GM21515 (cell line): Measurements from ENCODE around the gene SEMA6D.

Experiments used
- ATAC-seq: cut with Tn5 transposase; IDR thresholded peaks from one replicate; pipeline ENCODE4 v1.9.1; 2021; ENCODE audit not compliant: unreplicated experiment

SEMA6D gene, protein sequence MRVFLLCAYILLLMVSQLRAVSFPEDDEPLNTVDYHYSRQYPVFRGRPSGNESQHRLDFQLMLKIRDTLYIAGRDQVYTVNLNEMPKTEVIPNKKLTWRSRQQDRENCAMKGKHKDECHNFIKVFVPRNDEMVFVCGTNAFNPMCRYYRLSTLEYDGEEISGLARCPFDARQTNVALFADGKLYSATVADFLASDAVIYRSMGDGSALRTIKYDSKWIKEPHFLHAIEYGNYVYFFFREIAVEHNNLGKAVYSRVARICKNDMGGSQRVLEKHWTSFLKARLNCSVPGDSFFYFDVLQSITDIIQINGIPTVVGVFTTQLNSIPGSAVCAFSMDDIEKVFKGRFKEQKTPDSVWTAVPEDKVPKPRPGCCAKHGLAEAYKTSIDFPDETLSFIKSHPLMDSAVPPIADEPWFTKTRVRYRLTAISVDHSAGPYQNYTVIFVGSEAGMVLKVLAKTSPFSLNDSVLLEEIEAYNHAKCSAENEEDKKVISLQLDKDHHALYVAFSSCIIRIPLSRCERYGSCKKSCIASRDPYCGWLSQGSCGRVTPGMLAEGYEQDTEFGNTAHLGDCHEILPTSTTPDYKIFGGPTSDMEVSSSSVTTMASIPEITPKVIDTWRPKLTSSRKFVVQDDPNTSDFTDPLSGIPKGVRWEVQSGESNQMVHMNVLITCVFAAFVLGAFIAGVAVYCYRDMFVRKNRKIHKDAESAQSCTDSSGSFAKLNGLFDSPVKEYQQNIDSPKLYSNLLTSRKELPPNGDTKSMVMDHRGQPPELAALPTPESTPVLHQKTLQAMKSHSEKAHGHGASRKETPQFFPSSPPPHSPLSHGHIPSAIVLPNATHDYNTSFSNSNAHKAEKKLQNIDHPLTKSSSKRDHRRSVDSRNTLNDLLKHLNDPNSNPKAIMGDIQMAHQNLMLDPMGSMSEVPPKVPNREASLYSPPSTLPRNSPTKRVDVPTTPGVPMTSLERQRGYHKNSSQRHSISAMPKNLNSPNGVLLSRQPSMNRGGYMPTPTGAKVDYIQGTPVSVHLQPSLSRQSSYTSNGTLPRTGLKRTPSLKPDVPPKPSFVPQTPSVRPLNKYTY

DNA sequence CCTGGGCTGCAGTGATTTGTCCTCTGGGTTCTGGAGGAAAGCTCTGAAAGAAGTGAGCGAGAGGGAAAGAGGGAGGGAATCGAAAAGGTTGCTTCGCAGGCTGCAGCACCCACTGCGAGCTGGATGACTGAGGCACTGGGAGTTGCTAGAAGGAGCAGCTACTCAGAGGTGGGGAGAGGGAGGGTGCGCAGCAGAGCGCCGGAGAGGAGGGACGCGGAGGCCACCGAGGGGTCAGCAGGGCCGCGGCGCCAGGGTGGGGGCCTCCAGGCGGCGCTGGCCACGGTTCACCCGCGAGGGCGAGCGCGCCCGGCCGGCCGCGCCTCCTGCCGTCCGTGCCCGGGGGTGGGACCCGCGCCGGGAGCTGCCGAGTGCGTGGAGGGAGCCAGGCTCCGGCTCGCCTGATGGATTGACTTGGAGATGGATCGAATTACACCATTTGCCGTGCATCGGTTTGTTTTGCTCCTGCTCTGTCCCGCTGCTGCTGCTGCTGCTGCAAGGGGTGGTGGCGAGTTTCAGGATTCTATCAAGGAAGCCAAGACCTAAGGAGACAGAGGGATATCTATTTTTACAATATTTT lies at the start of gene SEMA6D:
Gene SEMA6D, plus strand, starts transcription at position 470 of the 577 bp plus-strand sequence. CDS start 42,294 bp downstream, outside the sequence.
- no peak for ATAC-seq

GRCh38 chr15:47669221-47669620 lies 48.1 kb upstream of the SEMA6D start:
- ATAC-seq, result no peak

- ATAC-seq, result no peak
Measured at GRCh38 chr15:47670365-47670764, 46.9 kb upstream of the SEMA6D start.

DNA sequence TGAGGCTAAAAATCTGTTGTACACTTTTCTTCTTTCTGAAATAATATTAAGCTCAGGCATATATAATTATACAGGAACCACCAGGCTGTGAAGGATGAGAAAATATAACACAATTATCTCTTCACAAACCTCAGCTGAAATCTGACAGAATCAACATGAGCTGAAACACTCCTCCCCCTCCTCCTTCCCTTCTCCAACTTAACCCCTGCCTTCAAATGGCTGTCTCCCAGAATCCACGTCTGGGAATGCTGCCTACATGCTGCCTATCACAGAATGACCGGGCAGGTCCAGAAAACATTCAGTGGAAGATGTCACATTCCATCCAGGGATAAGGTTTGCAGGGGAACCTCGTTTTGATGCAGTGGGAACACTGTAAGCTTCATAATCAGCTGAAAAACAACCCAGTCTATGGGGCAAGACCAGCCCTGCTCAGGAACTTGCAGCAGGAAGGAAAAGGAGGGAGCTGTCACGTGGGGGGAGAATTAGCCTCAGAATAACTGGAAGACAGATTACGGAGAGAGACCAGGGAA lies 44.0 kb upstream of the SEMA6D start:
- ATAC-seq, result no peak

DNA sequence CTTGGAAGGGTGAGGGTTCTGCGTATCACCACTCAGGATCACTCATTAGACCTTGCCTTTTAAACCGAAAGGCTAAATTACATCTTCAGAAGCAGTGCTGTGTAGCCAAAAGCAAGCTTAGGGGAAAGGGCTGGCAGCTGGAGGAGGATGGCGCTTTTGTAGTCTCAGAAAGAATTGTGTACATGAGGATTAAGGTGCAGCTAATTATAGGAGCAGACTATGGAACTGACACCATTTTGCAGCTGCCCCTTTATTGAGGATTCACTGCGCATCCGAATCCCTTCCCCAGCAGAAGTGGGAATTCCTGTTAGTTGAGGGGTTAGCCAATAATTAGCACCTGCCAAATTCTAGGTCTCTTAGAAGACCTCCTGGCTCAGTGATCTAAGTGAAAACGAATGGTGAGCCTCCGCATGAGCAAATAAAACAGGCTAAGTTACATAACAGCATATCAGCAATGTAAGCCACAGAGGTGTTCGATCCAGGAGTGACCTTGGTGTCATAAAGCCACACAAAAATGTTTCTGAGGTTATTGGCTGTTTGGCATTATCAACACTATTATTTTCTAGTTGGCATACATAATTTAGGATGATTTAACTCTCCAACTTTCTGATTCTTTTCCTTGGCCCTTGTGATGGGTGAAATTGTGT lies 42.6 kb upstream of the SEMA6D start:
- ATAC-seq, result no peak

DNA sequence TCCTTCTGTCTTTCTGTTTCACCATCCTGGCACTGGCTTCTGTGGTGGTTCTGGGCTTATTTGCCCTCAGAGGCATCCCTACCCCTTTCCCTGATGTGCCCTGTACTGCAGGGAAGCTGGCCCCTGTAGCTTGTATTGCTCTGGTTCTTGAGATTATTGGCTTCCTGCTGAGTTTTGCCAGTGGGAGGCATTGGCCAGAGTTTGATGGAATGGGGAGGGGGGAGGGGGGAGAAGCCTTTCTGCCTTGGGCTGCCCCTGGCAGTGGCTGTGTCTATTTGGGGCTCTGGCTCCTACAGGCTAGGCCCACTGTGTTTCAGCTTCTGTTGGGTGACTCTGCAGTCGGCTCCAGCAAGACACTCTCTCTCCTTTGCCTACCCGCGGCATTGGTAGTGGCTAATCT lies 41.6 kb upstream of the SEMA6D start:
- ATAC-seq, result no peak

DNA sequence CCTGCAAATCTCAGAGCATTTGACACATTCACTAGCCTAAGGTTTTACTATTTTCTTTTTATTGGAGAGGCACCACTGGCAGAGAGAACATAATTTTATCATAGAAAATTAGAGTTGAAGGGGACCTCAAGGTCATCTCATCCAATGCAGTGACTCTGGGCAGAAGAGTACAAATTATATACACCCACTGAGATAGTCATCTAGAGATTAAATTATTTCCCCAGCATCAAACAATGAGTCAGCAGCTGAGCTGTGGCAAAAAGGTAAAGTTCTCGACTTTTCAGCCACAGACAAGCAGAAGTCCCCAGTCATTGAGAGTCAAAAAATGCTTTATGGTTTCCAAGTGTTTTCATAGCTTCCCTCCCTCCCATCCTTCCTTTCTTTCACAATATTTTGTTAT lies 39.3 kb upstream of the SEMA6D start:
- no peak for ATAC-seq

GRCh38 chr15:47682661-47683060 lies 34.6 kb upstream of the SEMA6D start:
- ATAC-seq, result no peak

- ATAC-seq, result no peak
Measured at GRCh38 chr15:47685141-47685870, 32.0 kb upstream of the SEMA6D start.

DNA sequence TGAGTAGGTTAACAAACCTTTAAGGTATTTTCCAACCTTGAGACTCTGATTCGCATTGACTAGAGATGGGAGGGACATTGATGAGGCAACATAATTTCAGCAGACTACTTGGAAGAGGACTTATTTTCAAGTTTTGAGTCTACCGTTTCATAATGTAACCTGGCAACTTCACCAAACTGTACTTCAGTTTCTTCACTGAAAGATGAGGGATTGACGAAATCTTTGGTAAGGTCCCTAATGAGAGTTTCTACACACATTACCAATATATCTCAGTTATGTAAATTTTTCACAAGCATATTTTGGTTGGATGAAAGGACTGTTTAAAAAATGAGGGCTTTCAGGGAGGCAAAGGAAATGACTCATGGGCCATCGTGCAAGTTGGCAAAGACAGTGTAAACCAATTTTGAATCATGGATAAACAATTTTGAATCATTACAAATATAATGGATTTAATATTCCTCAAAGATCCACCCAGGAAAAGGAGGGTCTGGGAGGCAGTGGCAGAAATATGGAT lies 28.7 kb upstream of the SEMA6D start:
- ATAC-seq, result no peak

GRCh38 chr15:47689660-47690059 lies 27.6 kb upstream of the SEMA6D start:
- no peak for ATAC-seq

GRCh38 chr15:47691882-47692281 lies 25.4 kb upstream of the SEMA6D start:
- no peak for ATAC-seq

DNA sequence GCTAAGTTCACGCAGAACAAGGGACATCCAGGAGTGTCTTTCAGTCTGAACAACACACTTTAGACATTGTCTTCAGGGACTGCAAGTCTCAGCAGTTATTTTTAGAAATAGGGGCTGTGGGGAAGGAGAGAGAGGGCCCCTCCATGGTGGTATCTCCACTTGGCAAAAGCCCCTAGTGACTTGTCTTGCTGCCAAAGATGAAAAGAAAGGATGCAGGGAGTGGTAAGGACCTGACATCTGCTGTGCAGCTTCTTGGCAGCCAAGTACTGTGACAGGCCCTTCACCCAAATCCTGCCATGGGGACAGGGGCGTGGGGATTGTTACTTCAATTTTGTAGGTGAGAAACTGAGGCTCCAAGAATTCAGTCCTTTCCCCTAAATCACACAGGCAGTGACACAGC lies 21.0 kb upstream of the SEMA6D start:
- no peak for ATAC-seq

DNA sequence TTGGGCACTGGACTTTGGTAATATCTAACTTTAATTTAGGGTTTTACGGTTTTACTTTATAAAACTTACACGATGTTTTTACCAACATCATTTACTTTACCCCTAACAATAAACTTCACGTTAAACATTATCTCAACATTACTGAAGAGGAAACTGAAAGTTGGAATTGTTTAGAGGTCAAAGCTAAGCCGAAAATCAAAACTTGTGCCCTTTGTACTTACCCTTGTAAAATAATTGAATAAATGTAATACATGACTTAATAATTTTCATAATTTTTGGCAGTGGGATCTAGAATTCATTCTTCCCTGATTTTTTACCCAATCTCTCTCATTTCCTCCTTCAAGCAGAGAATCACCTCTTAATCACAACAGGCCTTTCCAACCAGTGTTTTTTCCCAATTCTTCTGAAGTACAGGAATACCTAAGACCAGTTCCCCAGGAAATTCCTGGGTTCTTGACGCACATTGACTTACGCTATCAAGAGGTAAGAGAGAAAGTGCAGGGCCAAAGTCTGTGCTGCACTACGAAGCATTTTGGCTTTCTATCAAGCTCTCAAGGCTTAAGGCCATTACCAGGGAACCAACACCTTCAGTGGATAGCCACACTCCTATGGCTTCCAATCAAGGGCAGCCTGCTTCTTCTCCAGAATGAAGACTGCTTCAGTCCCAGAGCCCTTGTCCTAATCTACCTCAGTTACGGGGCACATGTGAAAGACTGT lies 11.9 kb upstream of the SEMA6D start:
- ATAC-seq, result no peak

GRCh38 chr15:47707391-47707790 lies 9.9 kb upstream of the SEMA6D start:
- no peak for ATAC-seq

DNA sequence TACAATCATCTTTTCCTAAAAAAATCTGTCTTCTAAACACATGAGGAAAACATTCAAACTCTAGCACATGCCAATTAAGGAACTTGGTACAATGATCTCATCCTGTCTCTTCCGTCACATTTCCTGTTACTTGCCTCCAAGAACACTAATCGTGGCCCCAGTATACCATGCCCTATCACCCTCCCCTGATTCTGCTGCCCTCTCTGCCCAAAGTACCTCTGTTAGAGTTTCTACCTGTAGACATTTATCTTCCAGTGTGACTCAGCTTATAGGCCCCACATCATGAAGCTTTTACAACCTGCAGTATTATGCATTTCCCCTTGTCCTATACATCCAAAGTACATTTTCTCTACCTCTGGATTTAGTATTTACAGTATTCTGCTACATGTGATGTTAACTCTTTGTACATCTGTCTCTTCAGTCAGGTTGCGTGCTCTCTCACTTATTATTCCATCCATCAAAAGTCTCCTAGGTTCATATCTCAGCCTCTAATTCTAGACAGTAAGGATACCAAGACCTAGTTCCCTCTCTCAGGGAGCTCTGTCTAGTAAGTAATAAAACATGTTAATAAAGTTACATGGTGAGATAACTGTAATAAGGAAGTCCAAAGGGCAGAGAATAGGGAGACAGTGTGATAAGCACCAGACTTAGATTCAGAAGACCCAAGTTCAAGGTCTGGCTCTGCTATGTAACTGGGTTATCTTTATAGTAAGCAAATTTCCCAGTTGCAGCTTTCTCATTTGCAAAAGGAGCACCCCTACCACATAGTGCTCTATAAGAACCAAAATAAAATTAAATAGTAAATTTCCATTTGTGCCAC lies 8.9 kb upstream of the SEMA6D start:
- no peak for ATAC-seq

GRCh38 chr15:47711655-47712054 lies 5.7 kb upstream of the SEMA6D start:
- ATAC-seq, result no peak

GRCh38 chr15:47715402-47715801 lies 1.9 kb upstream of the SEMA6D start:
- ATAC-seq, result no peak
